Pancreas (tissue), 10 donors: ENCODE data around the gene DCAF8L1. TPM values are rescaled to one million over a fixed set of nuclear protein-coding genes. Genes with fewer than 3 reads are reported as not detected.
A peak's percentile ranks its signal among the peaks of the same experiment; 100 is the strongest.
"Not testable (repeated sequence)": the region's sequence is repeated elsewhere in the genome, so short reads cannot be mapped to it uniquely, and the experiment has no call there.

Source experiments
- ATAC-seq, 4 donors: fragments of 200-7000 bp; cut with Tn5 transposase; one replicate each; pipeline versions ENCODE4 v1.8.0 to v1.9.1; 2020; ENCODE audit warnings: mild to moderate bottlenecking in 4 of 4, moderate library complexity in 4 of 4
- DNase-seq, 6 donors: peaks; one replicate each; pipeline ENCODE4 v3.0.0-alpha.2; 2020
- FAIRE-seq: peaks from 2 replicates; lab custom pipeline; 2012; peaks lifted over from hg19 to GRCh38; lab: Jason Lieb, UNC
- H3K27ac ChIP-seq, 4 donors: fragments of 200-600 bp; sonication (generic); 1 replicate in 3 of 4; 2 replicates in 1 of 4; pipeline versions ENCODE4 v1.5.0 to v1.8.0; 2020
- H3K27me3 ChIP-seq, 4 donors: fragments of 200-600 bp; one replicate each; pipeline ENCODE4 v1.8.0; 2021
- H3K36me3 ChIP-seq, 3 donors: fragments of 200-600 bp; sonication (generic) in 1 of 3; one replicate each; pipeline versions ENCODE4 v1.5.0 to v1.8.0; 2020 to 2021
- H3K4me1 ChIP-seq, 3 donors: fragments of 200-600 bp; one replicate each; pipeline ENCODE4 v1.8.0; 2021
- H3K4me3 ChIP-seq, 4 donors: fragments of 200-600 bp; sonication (generic) in 2 of 4; one replicate each; pipeline versions ENCODE4 v1.5.0 to v1.8.0; 2020 to 2021
- H3K9me3 ChIP-seq, 4 donors: fragments of 200-600 bp; one replicate each; pipeline ENCODE4 v1.8.0; 2021
- WGBS, 2 donors: extraction: QIAGEN DNeasy Blood & Tissue Kit; methylation state at CpG; one replicate each; pipeline ENCODE4 v1.1.7; 2013; 5-methylcytosine and 5-hydroxymethylcytosine counted together
- intact Hi-C, 3 donors: fragments of 100-400 bp; cut with DNase I; formaldehyde crosslinking; loops; one replicate each; pipeline versions ENCODE4 v1.11.1 to v1.14.2; 2022
- polyA plus RNA-seq, 2 donors: library from polyadenylated mRNA; stranded (reverse); fragments of 200-250 nt; gene quantifications; one replicate each; pipeline ENCODE4 v1.2.3, GENCODE V29; 2013
- total RNA-seq, 6 donors: library from RNA; stranded (reverse); fragmentation: NEBNext Ultra II Directional in 4 of 6; extraction: Animal tissue kit (Norgen Biotek cat#: 25700) in 4 of 6; gene quantifications; one replicate each; pipeline versions ENCODE4 v1.2.1 to v1.2.4, GENCODE V29; 2021 to 2023
- TF ChIP-seq, protein P1 (sequence below), 4 donors: fragments of 200-600 bp; sonication (generic) in 3 of 4; IDR thresholded peaks; one replicate each; pipeline versions ENCODE4 v1.5.0 to v1.8.0; 2021; ENCODE audit warnings: antibody characterized with exemption in 4 of 4
- donor health status: healthy with polysubstance abuse.
- donor health status: DM: no; HTN: no; CAD: no; lungs with moderate emphysema.
- donor health status: DM: no; HTN: no; CAD: no.
- donor health status: control.
- donor health status: control.
- donor health status: Bipolar disorder and iron deficiency.
- donor health status: DM: yes; HTN: yes; CAD: no.
- donor health status: DM: no; HTN: no; CAD: no.
- donor health status: DM: no; HTN: no; CAD: no.
- donor health status: DM: yes; HTN: yes; CAD: no.

The DCAF8L1 gene
- total and polyA plus RNA-seq, 8 donors = not detected

GRCh38 chrX:27964432-27964831, 16.8 kb downstream of the DCAF8L1 start:
- no peaks in the 10 kb centered on the region for H3K36me3 ChIP-seq
- H3K27me3 ChIP-seq = no peaks in the 10 kb centered on the region
- intact Hi-C loops = no loop called here
- 12 to 13% methylated on average over 1 of the region's 1 CpG for WGBS, 2 donors
- no peak overlapping the region for H3K27ac ChIP-seq
- ATAC-seq = peak; percentile 70 to 84 (median 76)
- FAIRE-seq = no peak
- DNase-seq = no peak
- TF ChIP-seq, protein P1, sequence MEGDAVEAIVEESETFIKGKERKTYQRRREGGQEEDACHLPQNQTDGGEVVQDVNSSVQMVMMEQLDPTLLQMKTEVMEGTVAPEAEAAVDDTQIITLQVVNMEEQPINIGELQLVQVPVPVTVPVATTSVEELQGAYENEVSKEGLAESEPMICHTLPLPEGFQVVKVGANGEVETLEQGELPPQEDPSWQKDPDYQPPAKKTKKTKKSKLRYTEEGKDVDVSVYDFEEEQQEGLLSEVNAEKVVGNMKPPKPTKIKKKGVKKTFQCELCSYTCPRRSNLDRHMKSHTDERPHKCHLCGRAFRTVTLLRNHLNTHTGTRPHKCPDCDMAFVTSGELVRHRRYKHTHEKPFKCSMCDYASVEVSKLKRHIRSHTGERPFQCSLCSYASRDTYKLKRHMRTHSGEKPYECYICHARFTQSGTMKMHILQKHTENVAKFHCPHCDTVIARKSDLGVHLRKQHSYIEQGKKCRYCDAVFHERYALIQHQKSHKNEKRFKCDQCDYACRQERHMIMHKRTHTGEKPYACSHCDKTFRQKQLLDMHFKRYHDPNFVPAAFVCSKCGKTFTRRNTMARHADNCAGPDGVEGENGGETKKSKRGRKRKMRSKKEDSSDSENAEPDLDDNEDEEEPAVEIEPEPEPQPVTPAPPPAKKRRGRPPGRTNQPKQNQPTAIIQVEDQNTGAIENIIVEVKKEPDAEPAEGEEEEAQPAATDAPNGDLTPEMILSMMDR (IDR thresholded peaks at IDR 0.05) = no peak
- H3K9me3 ChIP-seq = no peaks in the 10 kb centered on the region
- no peaks in the 10 kb centered on the region for H3K4me1 ChIP-seq
- H3K4me3 ChIP-seq = no peak overlapping the region

DNA sequence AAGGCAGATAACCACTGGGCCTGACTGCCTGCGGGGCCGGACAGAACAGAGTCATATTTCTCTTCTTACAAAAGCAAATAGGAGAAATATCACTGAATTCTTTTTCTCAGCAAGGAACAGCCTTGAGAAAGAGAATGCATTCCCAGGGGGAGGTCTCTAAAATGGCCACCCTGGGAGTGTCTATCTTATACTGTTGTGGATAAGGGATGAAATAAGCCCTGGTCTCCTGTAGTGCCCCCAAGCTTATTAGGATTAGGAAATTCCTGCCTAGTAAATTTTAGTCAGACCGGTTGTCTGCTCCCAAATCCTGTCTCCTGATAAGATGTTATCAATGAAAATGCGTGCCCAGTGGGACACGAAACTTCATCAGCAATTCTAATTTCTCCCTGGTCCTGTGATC, 20.8 kb downstream of the DCAF8L1 start:
- not testable (repeated sequence) for FAIRE-seq

GRCh38 chrX:27953171-27953570, 28.1 kb downstream of the DCAF8L1 start:
- TF ChIP-seq, protein P1 (IDR thresholded peaks at IDR 0.05) = no peak
- Histone ChIP-seq H3K9me3 (no peaks in the 10 kb centered on the region), H3K36me3 (no peaks in the 10 kb centered on the region), H3K4me3 (no peak overlapping the region), H3K4me1 (no peaks in the 10 kb centered on the region), H3K27me3 (no peaks in the 10 kb centered on the region), H3K27ac (no peak overlapping the region)
- WGBS, 2 donors = 30 to 32% methylated on average over 1 of the region's 1 CpG
- intact Hi-C loops = no loop called here
- FAIRE-seq (no peak), ATAC-seq (no peak), DNase-seq (no peak)

More for the DNA sequence above, 20.8 kb downstream of the DCAF8L1 start:
- H3K4me3 ChIP-seq, intact Hi-C loops, H3K27me3 ChIP-seq, ATAC-seq, H3K36me3 ChIP-seq, H3K27ac ChIP-seq, H3K4me1 ChIP-seq, DNase-seq, H3K9me3 ChIP-seq: not testable (repeated sequence)
- WGBS, 2 donors = 90% methylated on average over 5 of the region's 5 CpGs

GRCh38 chrX:27933361-27933760, 47.9 kb downstream of the DCAF8L1 start:
- Histone ChIP-seq H3K4me1 (no peaks in the 10 kb centered on the region), H3K9me3 (no peaks in the 10 kb centered on the region), H3K4me3 (no peak overlapping the region), H3K36me3 (no peaks in the 10 kb centered on the region), H3K27me3 (peaks cover 0 to 24% (median 4%) of the 10 kb centered on the region in 4 donors), H3K27ac (no peak overlapping the region)
- ATAC-seq = no peak
- TF ChIP-seq, protein P1 (IDR thresholded peaks at IDR 0.05) = no peak
- intact Hi-C loops = no loop called here
- 54 to 56% methylated on average over 4 of the region's 4 CpGs for WGBS, 2 donors
- DNase-seq = no peak
- FAIRE-seq = no peak

Other genes with a start within 250 kb of the DCAF8L1 start
- not detected for gene MAGEB10, start 173.5 kb downstream of the DCAF8L1 start, total RNA-seq
- gene MAGEB10, start 173.5 kb downstream of the DCAF8L1 start, polyA plus RNA-seq = not detected